H1 (cell line): ENCODE results near the gene FHL5. TPM values are rescaled to one million over a fixed set of nuclear protein-coding genes. Genes with fewer than 3 reads are reported as not detected.
A peak's percentile ranks its signal among the peaks of the same experiment; 100 is the strongest.

ENCODE experiments used
- ASH2L ChIP-seq: fragments of 200-600, 300-600 bp; sonication (generic); IDR thresholded peaks from one replicate; pipeline ENCODE4 v1.7.1; 2017; ENCODE audit warnings: low read length
- ATF2 ChIP-seq: IDR thresholded peaks from 2 replicates; pipeline ENCODE4 v1.6.1; 2012; ENCODE audit warnings: low read length, inconsistent platforms
- ATF3 ChIP-seq: IDR thresholded peaks from 2 replicates; pipeline ENCODE4 v1.6.1; 2011; ENCODE audit warnings: low read depth, mild to moderate bottlenecking, low read length; ENCODE audit not compliant: insufficient read depth
- CBX8 ChIP-seq: fragments of 300-800, 300-1000 bp; sonication (generic); IDR thresholded peaks from 2 replicates; pipeline ENCODE4 v1.7.1; 2016; ENCODE audit warnings: low read depth, low read length, borderline replicate concordance
- CTBP2 ChIP-seq: IDR thresholded peaks from 2 replicates; pipeline ENCODE4 v1.7.0; 2011; ENCODE audit warnings: borderline replicate concordance, mild to moderate bottlenecking, moderate library complexity, mixed read lengths, low read length; ENCODE audit not compliant: insufficient read depth, insufficient read length
- GABPA ChIP-seq: IDR thresholded peaks from 2 replicates; pipeline ENCODE4 v1.6.1; 2011; ENCODE audit warnings: mild to moderate bottlenecking, low read length, moderate library complexity, borderline replicate concordance; ENCODE audit not compliant: insufficient read depth
- HDAC2 ChIP-seq, 2 experiments: fragments of 300-600 bp in 1 of 2; sonication (generic) in 1 of 2; IDR thresholded peaks; 2 replicates each; pipeline ENCODE4 v1.6.1; 2011 to 2012; ENCODE audit warnings: low read depth in 2 of 2, low read length in 2 of 2, mild to moderate bottlenecking in 2 of 2, moderate library complexity in 2 of 2, borderline replicate concordance in 1 of 2, inconsistent platforms in 1 of 2
- HDAC6 ChIP-seq: IDR thresholded peaks from one replicate; pipeline ENCODE4 v1.7.1; 2012; ENCODE audit warnings: low read depth, mild to moderate bottlenecking, inconsistent platforms, low read length, moderate library complexity
- JUND ChIP-seq: IDR thresholded peaks from 2 replicates; pipeline ENCODE4 v1.6.1; 2011; ENCODE audit warnings: mild to moderate bottlenecking, improper control_type of control experiment, low read length
- POLR2A ChIP-seq, 2 experiments: IDR thresholded peaks; 1 replicate in 1 of 2; 2 replicates in 1 of 2; pipeline ENCODE4 v1.6.1; 2011; ENCODE audit warnings: low read depth in 2 of 2, low read length in 2 of 2, mild to moderate bottlenecking in 2 of 2; ENCODE audit errors: control extremely low read depth in 1 of 2
- RBBP5 ChIP-seq: IDR thresholded peaks from 2 replicates; pipeline ENCODE4 v1.7.1; 2012; ENCODE audit warnings: low read depth, mild to moderate bottlenecking, inconsistent platforms, low read length, moderate library complexity, borderline replicate concordance
- SIN3A ChIP-seq, 2 experiments: IDR thresholded peaks in 1 of 2; conservative IDR thresholded peaks in 1 of 2; 2 replicates each; pipeline ENCODE4 v1.6.1; 2011 to 2012; ENCODE audit warnings: low read length in 2 of 2, improper control_type of control experiment in 1 of 2, low read depth in 1 of 2, mild to moderate bottlenecking in 1 of 2
- SIX5 ChIP-seq: IDR thresholded peaks from 2 replicates; pipeline ENCODE4 v1.6.1; 2011; ENCODE audit warnings: mild to moderate bottlenecking, low read depth, low read length
- SP1 ChIP-seq: IDR thresholded peaks from 2 replicates; pipeline ENCODE4 v1.6.1; 2011; ENCODE audit warnings: low read depth, low read length
- SUZ12 ChIP-seq: fragments of 200-600 bp; sonication (generic); IDR thresholded peaks from 2 replicates; pipeline ENCODE4 v1.6.1; 2012; ENCODE audit warnings: mild to moderate bottlenecking, inconsistent platforms, low read length, moderate library complexity, mixed read lengths
- TAF7 ChIP-seq: optimal IDR thresholded peaks from 2 replicates; pipeline ENCODE3; 2011; ENCODE audit warnings: low read depth, mild to moderate bottlenecking, inconsistent platforms, low read length, moderate library complexity, borderline replicate concordance
- TCF12 ChIP-seq: IDR thresholded peaks from 2 replicates; pipeline ENCODE4 v1.6.1; 2011; ENCODE audit warnings: low read depth, mild to moderate bottlenecking, low read length
- TEAD4 ChIP-seq: IDR thresholded peaks from 2 replicates; pipeline ENCODE4 v1.6.1; 2012; ENCODE audit warnings: low read depth, low read length, inconsistent platforms, mixed read lengths
- USF2 ChIP-seq: IDR thresholded peaks from 2 replicates; pipeline ENCODE4 v1.6.1; 2011; ENCODE audit warnings: low read length, improper control_type of control experiment
- polyA plus RNA-seq, 7 experiments: library from polyadenylated mRNA; depleted of rRNA in 3 of 7; stranded (reverse) in 5 of 7; unstranded in 2 of 7; fragments of >200 nt in 5 of 7; fragments of 200-250 nt in 2 of 7; gene quantifications; 1 replicate in 5 of 7; 2 replicates in 1 of 7; 4 replicates in 1 of 7; pipeline versions ENCODE4 v1.2.1 to v1.2.3, GENCODE V29; 2011 to 2013; ENCODE audit warnings: missing spikeins in 2 of 7, mixed read lengths in 2 of 7
- total RNA-seq: library from RNA; stranded (reverse); fragmentation: NEBNext Ultra II Directional; extraction: Animal tissue kit (Norgen Biotek cat#: 25700); gene quantifications from 2 replicates; pipeline ENCODE4 v1.2.1, GENCODE V29; 2021

The FHL5 gene
- total and polyA plus RNA-seq, 2 of the 8 experiments (the other 6 are each of a cell fraction or from before 2014, with no cell fraction given), result not detected

GRCh38 chr6:96520171-96521115 is 42.5 kb upstream of the FHL5 start (continued):
- TF ChIP-seq TAF7 (no peak), ATF2 (peak; percentile 47; the same call in 1 of the 2 replicates), GABPA (no peak), USF2 (no peak), HDAC6 (no peak), ATF3 (no peak), SP1 (peak; percentile 33; the same call in 1 of the 2 replicates), CBX8 (no peak), HDAC2 (IDR thresholded peaks at IDR 0.05; ENCODE audit: borderline replicate concordance in 1 of 2, low read depth in 2 of 2, low read length in 2 of 2) (no peak), TCF12 (no peak), SUZ12 (no peak), TEAD4 (no peak), RBBP5 (no peak), ASH2L (no peak), SIN3A (conservative IDR thresholded peaks at IDR 0.05 in 1 of 2, IDR thresholded peaks at IDR 0.05 in 1 of 2; ENCODE audit: low read depth in 1 of 2, low read length in 2 of 2) (no peak), CTBP2 (no peak), POLR2A (IDR thresholded peaks at IDR 0.05; ENCODE audit: control extremely low read depth in 1 of 2, low read depth in 2 of 2, low read length in 2 of 2) (peak; percentile 17 to 57), SIX5 (no peak), JUND (peak; percentile 81)
